IMR-90 (cell line): ENCODE data around the gene OSBPL3. TPM values are rescaled to one million over a fixed set of nuclear protein-coding genes. Genes with fewer than 3 reads are reported as not detected.

Source experiments
- ATAC-seq: fragments of 200-7000 bp; cut with Tn5 transposase; 2 replicates; pipeline ENCODE4 v1.9.1; 2020; ENCODE audit warnings: low read depth, mild to moderate bottlenecking, moderate library complexity
- BruUV-seq: library from RNA; stranded (reverse); fragments of 400-500 nt; replicated peaks from 2 replicates; lab custom pipeline; 2021; lab: Mats Ljungman, UMichigan
- CTCF ChIA-PET: fragments of 300-600 bp; formaldehyde crosslinking; extraction: SDS; loops from one replicate; lab custom pipeline; 2021; ENCODE audit warnings: antibody characterized with exemption; lab: Yijun Ruan, JAX
- POLR2A ChIA-PET: fragments of 300-600 bp; sonication (Branson Sonifier 250); formaldehyde crosslinking; loops from one replicate; lab custom pipeline; 2022; ENCODE audit warnings: antibody characterized with exemption; ENCODE audit not compliant: unreplicated experiment; lab: Charles Lee
- DNase-seq: peaks from one replicate; pipeline ENCODE4 v3.0.0; 2013
- H2AFZ ChIP-seq: replicated peaks from 2 replicates; pipeline ENCODE3; 2013; ENCODE audit warnings: low read length, mild to moderate bottlenecking; ENCODE audit not compliant: poor library complexity
- H2AK5ac ChIP-seq: 2 replicates; pipeline ENCODE4 v1.6.1; 2013; ENCODE audit warnings: low read depth, low read length, inconsistent platforms
- H2AK9ac ChIP-seq: replicated peaks from 2 replicates; pipeline ENCODE3; 2013; ENCODE audit warnings: mild to moderate bottlenecking, low read depth, low read length, moderate library complexity; ENCODE audit not compliant: poor library complexity
- H2BK120ac ChIP-seq: 2 replicates; pipeline ENCODE4 v1.6.1; 2013; ENCODE audit warnings: low read depth, low read length, inconsistent platforms
- H2BK15ac ChIP-seq: 3 replicates; pipeline ENCODE4 v1.6.1; 2013; ENCODE audit warnings: low read depth, low read length, inconsistent platforms
- H2BK20ac ChIP-seq: 2 replicates; pipeline ENCODE4 v1.6.1; 2013; ENCODE audit warnings: low read depth, mild to moderate bottlenecking, inconsistent platforms, low read length, moderate library complexity
- H2BK5ac ChIP-seq: 2 replicates; pipeline ENCODE4 v1.6.1; 2013; ENCODE audit warnings: mild to moderate bottlenecking, low read depth, low read length, inconsistent platforms; ENCODE audit not compliant: poor library complexity, severe bottlenecking
- H3K14ac ChIP-seq: replicated peaks from 2 replicates; pipeline ENCODE4 v1.6.1; 2013; ENCODE audit warnings: low read depth, low read length, inconsistent platforms
- H3K18ac ChIP-seq: 2 replicates; pipeline ENCODE4 v1.6.1; 2013; ENCODE audit warnings: low read depth, low read length, control low read depth
- H3K23ac ChIP-seq: 2 replicates; pipeline ENCODE4 v1.6.1; 2013; ENCODE audit warnings: low read depth, low read length, inconsistent platforms
- H3K27ac ChIP-seq: 2 replicates; pipeline ENCODE4 v1.5.1; 2013; ENCODE audit warnings: mild to moderate bottlenecking, control low read depth, low read length; ENCODE audit not compliant: insufficient read depth
- H3K27me3 ChIP-seq: 2 replicates; pipeline ENCODE4 v1.6.1; 2013; ENCODE audit warnings: low read length; ENCODE audit not compliant: control insufficient read depth, insufficient read depth
- H3K36me3 ChIP-seq: 2 replicates; pipeline ENCODE4 v1.6.1; 2013; ENCODE audit warnings: low read length, mixed read lengths; ENCODE audit not compliant: control insufficient read depth, insufficient read depth
- H3K4ac ChIP-seq: 2 replicates; pipeline ENCODE4 v1.6.1; 2013; ENCODE audit warnings: low read depth, low read length, inconsistent platforms
- H3K4me1 ChIP-seq: 2 replicates; pipeline ENCODE4 v1.6.1; 2013; ENCODE audit warnings: low read length, mixed read lengths; ENCODE audit not compliant: control insufficient read depth, insufficient read depth
- H3K4me2 ChIP-seq: 2 replicates; pipeline ENCODE4 v1.6.1; 2013; ENCODE audit warnings: low read depth, mild to moderate bottlenecking, control low read depth, low read length, moderate library complexity
- H3K4me3 ChIP-seq: 2 replicates; pipeline ENCODE4 v1.5.1; 2013; ENCODE audit warnings: low read depth, mild to moderate bottlenecking, control low read depth, low read length, moderate library complexity; ENCODE audit not compliant: insufficient read depth
- H3K56ac ChIP-seq: 2 replicates; pipeline ENCODE4 v1.6.1; 2013; ENCODE audit warnings: low read length, inconsistent platforms; ENCODE audit not compliant: insufficient read depth; ENCODE audit errors: extremely low read depth
- H3K79me1 ChIP-seq, 2 experiments: 2 replicates each; pipeline ENCODE4 v1.6.1; 2013; ENCODE audit warnings: low read length in 2 of 2, inconsistent platforms in 1 of 2, low read depth in 1 of 2
- H3K9ac ChIP-seq: 2 replicates; pipeline ENCODE4 v1.6.1; 2013; ENCODE audit warnings: low read depth, low read length, control low read depth
- H3K9me1 ChIP-seq: 2 replicates; pipeline ENCODE4 v1.6.1; 2013; ENCODE audit warnings: low read length, inconsistent platforms; ENCODE audit not compliant: insufficient read depth
- H3K9me3 ChIP-seq: 2 replicates; pipeline ENCODE4 v1.6.1; 2013; ENCODE audit warnings: low read length; ENCODE audit not compliant: control insufficient read depth, insufficient read depth
- H4K20me1 ChIP-seq: 2 replicates; pipeline ENCODE4 v1.6.1; 2013; ENCODE audit warnings: low read length, inconsistent platforms; ENCODE audit not compliant: insufficient read depth
- H4K5ac ChIP-seq: 2 replicates; pipeline ENCODE4 v1.6.1; 2013; ENCODE audit warnings: mild to moderate bottlenecking, low read depth, low read length, control low read depth
- H4K8ac ChIP-seq, 2 experiments: 2 replicates each; pipeline ENCODE4 v1.6.1; 2013; ENCODE audit warnings: low read depth in 2 of 2, low read length in 2 of 2, control low read depth in 1 of 2, inconsistent platforms in 1 of 2
- H4K91ac ChIP-seq: 2 replicates; pipeline ENCODE4 v1.6.1; 2013; ENCODE audit warnings: low read depth, low read length, inconsistent platforms; ENCODE audit not compliant: insufficient read depth
- CEBPB ChIP-seq: IDR thresholded peaks from 2 replicates; pipeline ENCODE4 v1.6.1; 2012; ENCODE audit warnings: low read depth, low read length, improper control_type of control experiment
- CTCF ChIP-seq: conservative IDR thresholded peaks from 2 replicates; pipeline ENCODE4 v1.5.1; 2012; ENCODE audit warnings: mild to moderate bottlenecking, low read depth, low read length, improper control_type of control experiment
- RAD21 ChIP-seq: IDR thresholded peaks from 2 replicates; pipeline ENCODE4 v1.6.1; 2012; ENCODE audit warnings: low read length, improper control_type of control experiment
- RCOR1 ChIP-seq: IDR thresholded peaks from 2 replicates; pipeline ENCODE4 v1.6.1; 2012; ENCODE audit warnings: mild to moderate bottlenecking, low read length, improper control_type of control experiment; ENCODE audit not compliant: insufficient replicate concordance
- SMC3 ChIP-seq: fragments of 150-350 bp; IDR thresholded peaks from 2 replicates; pipeline ENCODE4 v1.6.1; 2016; ENCODE audit warnings: low read depth, mild to moderate bottlenecking, antibody characterized with exemption, low read length, moderate library complexity
- WGBS, 2 experiments: methylation state at CpG; one replicate each; pipeline versions ENCODE4 v1.1.5 to v1.1.7; 2013; ENCODE audit warnings: missing lambda C conversion rate in 2 of 2; ENCODE audit not compliant: insufficient read length in 1 of 2; ENCODE audit errors: extremely low coverage in 2 of 2; 5-methylcytosine and 5-hydroxymethylcytosine counted together
- dilution Hi-C: fragments of 300-500 bp; cut with HindIII; formaldehyde crosslinking; loops from one replicate; pipeline ENCODE4 v1.14.3; 2018; ENCODE audit warnings: low sequenced_read_pairs; ENCODE audit not compliant: unreplicated experiment
- in situ Hi-C: fragments of 300-500 bp; cut with MboI; formaldehyde crosslinking; loops from 3 replicates; pipeline ENCODE4 v1.14.3; 2019; ENCODE audit warnings: low sequenced_read_pairs, inconsistent platforms, mixed read lengths
- intact Hi-C: fragments of 100-400 bp; cut with micrococcal nuclease; formaldehyde crosslinking; loops from 2 replicates; pipeline ENCODE4 v1.10.0; 2022
- polyA plus RNA-seq, 3 experiments: library from polyadenylated mRNA; depleted of rRNA; stranded (reverse); fragments of >200 nt; gene quantifications; 2 replicates each; pipeline ENCODE4 v1.2.3, GENCODE V29; 2012; ENCODE audit warnings: low replicate concordance in 1 of 3
- total RNA-seq: library from RNA; depleted of rRNA; stranded (reverse); fragments of >200 nt; gene quantifications from 2 replicates; pipeline ENCODE4 v1.2.3, GENCODE V29; 2012

Gene OSBPL3
- total and polyA plus RNA-seq, 2 of the 4 experiments (the other 2 are of a cell fraction) = 18.0 to 29.9 TPM

GRCh38 chr7:24819916-24820689 is 159.9 kb downstream of the OSBPL3 start:
- ChIA-PET CTCF (interaction anchor here (0.6 to 4.3 kb wide), 13 partner anchors 8 to 278 kb away, joined by 3 to 33 read pairs (median 4); partner anchors contain the start of gene OSBPL3), POLR2A (no interaction called here)
- H3K27me3 ChIP-seq = no peaks in the 10 kb centered on the region
- BruUV-seq = no TSS peak
- H2BK15ac ChIP-seq = no peak overlapping the region
- H3K18ac ChIP-seq = no peak overlapping the region
- peaks cover 5% of the 10 kb centered on the region for H3K9me1 ChIP-seq
- no peak overlapping the region; the same call in 1 of the 2 replicates for H3K56ac ChIP-seq
- peak overlapping the region; percentile 45; the same call in 1 of the 2 replicates for H3K14ac ChIP-seq
- dilution Hi-C loops (loop anchor here (25.0 kb wide), 1 partner anchor 267 kb away; no protein-coding TSS in a partner anchor), in situ Hi-C loops (loop anchor here (5.0 kb wide), 1 partner anchor 272 kb away; no protein-coding TSS in a partner anchor), intact Hi-C loops (loop anchor here (1.0 kb wide), 3 partner anchors 160 to 273 kb away; partner anchors contain the start of gene OSBPL3)
- H2BK5ac ChIP-seq = peak overlapping the region; percentile 17
- peak overlapping the region; percentile 18; the same call in 1 of the 2 replicates for H3K9ac ChIP-seq
- H3K4me1 ChIP-seq = peaks cover 12% of the 10 kb centered on the region
- H4K5ac ChIP-seq = no peak overlapping the region
- H3K4me2 ChIP-seq = peak overlapping the region; percentile 26
- peak overlapping the region; percentile 21; the same call in 1 of the 2 replicates for H2BK120ac ChIP-seq
- TF ChIP-seq CTCF (peak; percentile 89), SMC3 (peak; percentile 92), RCOR1 (no peak), RAD21 (peak; percentile 90), CEBPB (0 out of 2 replicates have a peak, but pooled peaks have one; percentile 43)
- H3K4me3 ChIP-seq = no peak overlapping the region
- 0 out of 2 replicates have a peak overlapping the region, but pooled peaks have one; percentile 41 for H3K23ac ChIP-seq
- H2AK9ac ChIP-seq = no peak overlapping the region
- H3K79me1 ChIP-seq = peaks cover 3 to 8% of the 10 kb centered on the region in 2 experiments
- no peaks in the 10 kb centered on the region for H4K20me1 ChIP-seq
- H3K4ac ChIP-seq = peak overlapping the region; percentile 23; the same call in 1 of the 2 replicates
- 0 out of 2 replicates have a peak overlapping the region, but pooled peaks have one; percentile 30 for H2BK20ac ChIP-seq
- ATAC-seq (peak; percentile 86), DNase-seq (peak; percentile 90)
- no CpG with 5 or more reads among the region's 11 CpGs for WGBS, 2 experiments
- H4K8ac ChIP-seq = peak overlapping the region in 1 of 2 experiments; percentile 46; a peak in 1 of 4 replicates
- H3K36me3 ChIP-seq = peaks cover 4% of the 10 kb centered on the region
- H2AFZ ChIP-seq = peak overlapping the region; percentile 46
- no peak overlapping the region for H3K27ac ChIP-seq
- 0 out of 2 replicates have a peak overlapping the region, but pooled peaks have one; percentile 26 for H4K91ac ChIP-seq
- H2AK5ac ChIP-seq = peak overlapping the region; percentile 69; the same call in 1 of the 2 replicates
- no peaks in the 10 kb centered on the region for H3K9me3 ChIP-seq
